Stomach (tissue), 9 donors: ENCODE data around the gene IL17RC. TPM values are rescaled to one million over a fixed set of nuclear protein-coding genes. Genes with fewer than 3 reads are reported as not detected.
"Not testable (repeated sequence)": the region's sequence is repeated elsewhere in the genome, so short reads cannot be mapped to it uniquely, and the experiment has no call there.

Source experiments
- DNase-seq, 2 donors: peaks; one replicate each; pipeline versions ENCODE4 v3.0.0 to v3.0.0-alpha.2; 2013 to 2019
- H3K27ac ChIP-seq, 5 donors: fragments of 200-600 bp in 4 of 5; sonication (generic) in 4 of 5; one replicate each; pipeline ENCODE4 v1.5.1; 2013 to 2019; ENCODE audit warnings: mild to moderate bottlenecking in 1 of 5, moderate library complexity in 1 of 5
- H3K27me3 ChIP-seq, 3 donors: fragments of 200-600 bp; sonication (generic); one replicate each; pipeline ENCODE4 v1.5.1; 2017 to 2019; ENCODE audit warnings: mixed run types in 1 of 3
- H3K36me3 ChIP-seq, 4 donors: fragments of 200-600 bp; sonication (generic); 1 replicate in 3 of 4; 2 replicates in 1 of 4; pipeline ENCODE4 v1.5.1; 2016 to 2019
- H3K4me1 ChIP-seq, 4 donors: fragments of 200-600 bp; sonication (generic); one replicate each; pipeline ENCODE4 v1.5.1; 2016 to 2019
- H3K4me3 ChIP-seq, 4 donors: fragments of 200-600 bp; sonication (generic) in 3 of 4; one replicate each; pipeline ENCODE4 v1.5.1; 2016 to 2019; ENCODE audit warnings: mild to moderate bottlenecking in 1 of 4
- H3K9me3 ChIP-seq, 4 donors: fragments of 200-600 bp; sonication (generic); one replicate each; pipeline ENCODE4 v1.5.1; 2016 to 2019
- EP300 ChIP-seq: sonication (generic); formaldehyde crosslinking; IDR thresholded peaks from one replicate; pipeline ENCODE4 v1.6.1; 2017; ENCODE audit warnings: antibody characterized with exemption
- POLR2A ChIP-seq, 4 donors: fragments of 450-650 bp; IDR thresholded peaks; one replicate each; pipeline ENCODE4 v1.6.1; 2016; ENCODE audit warnings: antibody characterized with exemption in 4 of 4, control low read depth in 2 of 4, mild to moderate bottlenecking in 1 of 4, moderate library complexity in 1 of 4
- POLR2AphosphoS5 ChIP-seq, 3 donors: sonication (generic); formaldehyde crosslinking; IDR thresholded peaks; one replicate each; pipeline ENCODE4 v1.6.1; 2016; ENCODE audit warnings: antibody characterized with exemption in 3 of 3
- WGBS, 5 donors: extraction: QIAGEN DNeasy Blood & Tissue Kit in 3 of 5; methylation state at CpG; one replicate each; pipeline versions ENCODE4 v1.1.5 to v1.1.7; 2013 to 2018; 5-methylcytosine and 5-hydroxymethylcytosine counted together
- intact Hi-C: fragments of 100-400 bp; cut with DNase I; formaldehyde crosslinking; loops from one replicate; pipeline ENCODE4 v1.15.1; 2023; ENCODE audit warnings: low total_unique reads
- polyA plus RNA-seq, 3 donors: library from polyadenylated mRNA; stranded (reverse); fragments of 200-250 nt; gene quantifications; one replicate each; pipeline ENCODE4 v1.2.3, GENCODE V29; 2013
- total RNA-seq, 5 donors: library from RNA; depleted of rRNA; stranded (reverse); fragments of >200 nt; gene quantifications; one replicate each; pipeline versions ENCODE4 v1.1.0 to v1.2.3, GENCODE V29; 2014 to 2016
- TF ChIP-seq, protein P1 (sequence below), 7 experiments: fragments of 450-650 bp in 4 of 7; fragments of 200-600 bp in 3 of 7; sonication (generic) in 3 of 7; IDR thresholded peaks; one replicate each; pipeline ENCODE4 v1.5.1; 2016 to 2019; ENCODE audit warnings: antibody characterized with exemption in 7 of 7, control low read depth in 2 of 7, mild to moderate bottlenecking in 1 of 7
- donor health status: healthy with polysubstance abuse.
- donor health status: Bipolar disorder and iron deficiency.
- donor health status: healthy.

IL17RC gene
- total and polyA plus RNA-seq, 8 donors, result 20.1 to 284 (median 33.1) TPM

GRCh38 chr3:9938966-9939365 lies 22.1 kb downstream of the IL17RC start:
- DNase-seq, result no peak
- peaks cover 9 to 57% (median 54%) of the 10 kb centered on the region in 4 donors for H3K36me3 ChIP-seq
- H3K4me3 ChIP-seq, result no peak overlapping the region
- WGBS, 5 donors, result 90 to 98% (median 97%) methylated on average over 2 of the region's 2 CpGs
- peaks cover 12 to 35% (median 32%) of the 10 kb centered on the region in 4 donors for H3K4me1 ChIP-seq
- TF ChIP-seq, protein P1, sequence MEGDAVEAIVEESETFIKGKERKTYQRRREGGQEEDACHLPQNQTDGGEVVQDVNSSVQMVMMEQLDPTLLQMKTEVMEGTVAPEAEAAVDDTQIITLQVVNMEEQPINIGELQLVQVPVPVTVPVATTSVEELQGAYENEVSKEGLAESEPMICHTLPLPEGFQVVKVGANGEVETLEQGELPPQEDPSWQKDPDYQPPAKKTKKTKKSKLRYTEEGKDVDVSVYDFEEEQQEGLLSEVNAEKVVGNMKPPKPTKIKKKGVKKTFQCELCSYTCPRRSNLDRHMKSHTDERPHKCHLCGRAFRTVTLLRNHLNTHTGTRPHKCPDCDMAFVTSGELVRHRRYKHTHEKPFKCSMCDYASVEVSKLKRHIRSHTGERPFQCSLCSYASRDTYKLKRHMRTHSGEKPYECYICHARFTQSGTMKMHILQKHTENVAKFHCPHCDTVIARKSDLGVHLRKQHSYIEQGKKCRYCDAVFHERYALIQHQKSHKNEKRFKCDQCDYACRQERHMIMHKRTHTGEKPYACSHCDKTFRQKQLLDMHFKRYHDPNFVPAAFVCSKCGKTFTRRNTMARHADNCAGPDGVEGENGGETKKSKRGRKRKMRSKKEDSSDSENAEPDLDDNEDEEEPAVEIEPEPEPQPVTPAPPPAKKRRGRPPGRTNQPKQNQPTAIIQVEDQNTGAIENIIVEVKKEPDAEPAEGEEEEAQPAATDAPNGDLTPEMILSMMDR (IDR thresholded peaks at IDR 0.05), result no peak
- no peak for TF ChIP-seq POLR2A (IDR thresholded peaks at IDR 0.05)
- no peak for TF ChIP-seq POLR2AphosphoS5 (IDR thresholded peaks at IDR 0.05)
- TF ChIP-seq EP300, result no peak
- H3K9me3 ChIP-seq, result no peaks in the 10 kb centered on the region
- intact Hi-C loops, result no loop called here
- H3K27me3 ChIP-seq, result no peaks in the 10 kb centered on the region
- H3K27ac ChIP-seq, result no peak overlapping the region

GRCh38 chr3:9939906-9940305 lies 23.0 kb downstream of the IL17RC start:
- DNase-seq, intact Hi-C loops: not testable (repeated sequence)
- WGBS, 5 donors, result 95 to 97% (median 96%) methylated on average over 19 to 30 of the region's 32 CpGs; no CpG with 5 or more reads in 2 of the 5 donors

DNA sequence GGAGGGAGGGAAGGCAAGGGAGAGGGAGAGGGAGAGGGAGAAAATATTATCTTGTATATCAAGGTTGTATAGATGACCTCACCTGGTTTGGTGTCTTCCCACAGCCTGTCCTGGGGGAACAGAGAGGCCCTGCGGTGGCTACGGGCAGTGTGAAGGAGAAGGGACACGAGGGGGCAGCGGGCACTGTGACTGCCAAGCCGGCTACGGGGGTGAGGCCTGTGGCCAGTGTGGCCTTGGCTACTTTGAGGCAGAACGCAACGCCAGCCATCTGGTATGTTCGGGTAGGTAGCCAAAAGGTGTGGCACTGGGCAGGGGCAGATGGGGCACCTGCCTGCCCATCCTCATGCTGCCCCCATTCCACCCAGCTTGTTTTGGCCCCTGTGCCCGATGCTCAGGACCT lies 23.8 kb downstream of the IL17RC start:
- Histone ChIP-seq H3K36me3 (peaks cover 9 to 66% (median 61%) of the 10 kb centered on the region in 4 donors), H3K9me3 (no peaks in the 10 kb centered on the region), H3K4me3 (no peak overlapping the region), H3K27me3 (no peaks in the 10 kb centered on the region), H3K27ac (no peak overlapping the region), H3K4me1 (peaks cover 0 to 25% (median 18%) of the 10 kb centered on the region in 4 donors)
- intact Hi-C loops, result no loop called here
- 94 to 98% (median 96%) methylated on average over 4 to 10 of the region's 10 CpGs for WGBS, 5 donors
- no peak for DNase-seq
- TF ChIP-seq EP300 (no peak), POLR2A (IDR thresholded peaks at IDR 0.05) (no peak), POLR2AphosphoS5 (IDR thresholded peaks at IDR 0.05) (no peak)
- TF ChIP-seq, protein P1 (IDR thresholded peaks at IDR 0.05), result no peak

More at GRCh38 chr3:9939906-9940305, 23.0 kb downstream of the IL17RC start:
- H3K27me3 ChIP-seq, H3K9me3 ChIP-seq, H3K27ac ChIP-seq, H3K4me3 ChIP-seq: not testable (repeated sequence)
- Histone ChIP-seq H3K4me1 (peaks cover 5 to 27% (median 23%) of the 10 kb centered on the region in 4 donors), H3K36me3 (peaks cover 9 to 63% (median 62%) of the 10 kb centered on the region in 4 donors)

- TF ChIP-seq POLR2AphosphoS5 (IDR thresholded peaks at IDR 0.05) (no peak), EP300 (no peak), POLR2A (IDR thresholded peaks at IDR 0.05) (no peak)
- TF ChIP-seq, protein P1 (IDR thresholded peaks at IDR 0.05), result no peak
- Histone ChIP-seq H3K27ac (no peak overlapping the region), H3K27me3 (no peaks in the 10 kb centered on the region), H3K4me1 (peaks cover 0 to 24% (median 20%) of the 10 kb centered on the region in 4 donors), H3K36me3 (peaks cover 9 to 60% (median 51%) of the 10 kb centered on the region in 4 donors), H3K4me3 (no peak overlapping the region), H3K9me3 (no peaks in the 10 kb centered on the region)
- 79 to 90% (median 84%) methylated on average over 4 of the region's 4 CpGs for WGBS, 5 donors
- DNase-seq, result no peak
- intact Hi-C loops, result no loop called here
Observed at GRCh38 chr3:9942164-9942563, 25.3 kb downstream of the IL17RC start.

DNA sequence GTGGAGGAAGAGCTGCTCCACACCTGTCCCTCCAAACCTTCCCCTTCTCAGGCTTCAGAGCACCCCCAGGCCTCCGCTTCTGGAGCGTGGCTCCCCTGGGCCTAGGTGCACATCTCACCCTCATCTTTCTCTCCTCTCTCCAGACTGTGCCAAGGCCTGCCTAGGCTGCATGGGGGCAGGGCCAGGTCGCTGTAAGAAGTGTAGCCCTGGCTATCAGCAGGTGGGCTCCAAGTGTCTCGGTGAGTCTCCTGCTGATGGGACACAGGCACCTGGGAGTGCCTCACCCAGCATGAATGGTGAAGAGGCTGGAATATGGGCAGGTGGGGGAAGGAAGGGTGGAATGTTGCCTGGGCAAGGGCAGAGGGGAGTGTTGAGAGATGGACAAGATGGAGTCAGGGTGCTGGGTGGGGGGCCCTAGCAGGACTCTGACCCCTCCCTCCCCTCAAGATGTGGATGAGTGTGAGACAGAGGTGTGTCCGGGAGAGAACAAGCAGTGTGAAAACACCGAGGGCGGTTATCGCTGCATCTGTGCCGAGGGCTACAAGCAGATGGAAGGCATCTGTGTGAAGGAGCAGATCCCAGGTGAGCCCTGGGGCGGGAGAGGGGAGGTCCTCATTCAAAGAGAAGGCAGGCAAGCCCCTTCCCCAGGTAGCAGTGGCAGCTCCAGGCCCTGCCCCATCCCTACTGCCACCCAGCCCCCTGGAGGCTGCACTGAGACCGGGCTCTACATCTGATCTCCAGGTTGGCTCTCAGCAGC lies 26.2 kb downstream of the IL17RC start:
- H3K36me3 ChIP-seq, result peaks cover 6 to 51% (median 41%) of the 10 kb centered on the region in 4 donors
- no peak for DNase-seq
- no peaks in the 10 kb centered on the region for H3K9me3 ChIP-seq
- TF ChIP-seq EP300 (no peak), POLR2AphosphoS5 (IDR thresholded peaks at IDR 0.05) (no peak), POLR2A (IDR thresholded peaks at IDR 0.05) (no peak)
- TF ChIP-seq, protein P1 (IDR thresholded peaks at IDR 0.05), result no peak
- H3K4me1 ChIP-seq, result peaks cover 8 to 28% (median 24%) of the 10 kb centered on the region in 4 donors
- no peaks in the 10 kb centered on the region for H3K27me3 ChIP-seq
- intact Hi-C loops, result no loop called here
- 83 to 88% (median 87%) methylated on average over 9 to 11 of the region's 11 CpGs for WGBS, 5 donors
- H3K27ac ChIP-seq, result no peak overlapping the region
- H3K4me3 ChIP-seq, result no peak overlapping the region
